Measurements from ENCODE around the gene SERPINE1. TPM values are rescaled to one million over a fixed set of nuclear protein-coding genes. Genes with fewer than 3 reads are reported as not detected.

SERPINE1 gene
- total RNA-seq, 4 donors from 2014 or later = 6.0 to 25.5 (median 11.4) TPM

DNA sequence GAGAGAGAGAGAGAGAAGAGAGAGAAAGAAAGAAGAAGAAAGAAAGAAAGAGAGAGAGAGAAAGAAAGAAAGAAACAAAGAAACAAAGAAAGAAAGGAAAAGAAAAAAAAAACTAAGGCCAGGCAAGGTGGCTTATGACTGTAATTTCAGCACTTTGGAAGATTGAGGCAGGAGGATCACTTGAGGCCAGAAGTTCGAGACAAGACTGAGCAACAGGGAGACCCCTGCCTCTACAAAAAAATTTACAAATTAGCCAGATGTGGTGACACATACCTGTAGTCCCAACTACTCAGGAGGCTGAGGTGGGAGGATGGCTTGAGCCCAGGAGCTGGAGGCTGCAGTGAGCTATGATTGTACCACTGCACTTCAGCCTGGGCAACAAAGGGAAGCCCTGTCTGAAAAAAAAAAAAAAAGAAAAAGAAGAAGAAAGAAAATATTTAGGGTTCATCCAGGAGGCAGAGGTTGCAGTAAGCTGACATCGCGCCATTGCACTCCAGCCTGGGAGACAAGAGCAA lies 2.8 kb downstream of the SERPINE1 start:
- TF ChIP-seq, protein P1, sequence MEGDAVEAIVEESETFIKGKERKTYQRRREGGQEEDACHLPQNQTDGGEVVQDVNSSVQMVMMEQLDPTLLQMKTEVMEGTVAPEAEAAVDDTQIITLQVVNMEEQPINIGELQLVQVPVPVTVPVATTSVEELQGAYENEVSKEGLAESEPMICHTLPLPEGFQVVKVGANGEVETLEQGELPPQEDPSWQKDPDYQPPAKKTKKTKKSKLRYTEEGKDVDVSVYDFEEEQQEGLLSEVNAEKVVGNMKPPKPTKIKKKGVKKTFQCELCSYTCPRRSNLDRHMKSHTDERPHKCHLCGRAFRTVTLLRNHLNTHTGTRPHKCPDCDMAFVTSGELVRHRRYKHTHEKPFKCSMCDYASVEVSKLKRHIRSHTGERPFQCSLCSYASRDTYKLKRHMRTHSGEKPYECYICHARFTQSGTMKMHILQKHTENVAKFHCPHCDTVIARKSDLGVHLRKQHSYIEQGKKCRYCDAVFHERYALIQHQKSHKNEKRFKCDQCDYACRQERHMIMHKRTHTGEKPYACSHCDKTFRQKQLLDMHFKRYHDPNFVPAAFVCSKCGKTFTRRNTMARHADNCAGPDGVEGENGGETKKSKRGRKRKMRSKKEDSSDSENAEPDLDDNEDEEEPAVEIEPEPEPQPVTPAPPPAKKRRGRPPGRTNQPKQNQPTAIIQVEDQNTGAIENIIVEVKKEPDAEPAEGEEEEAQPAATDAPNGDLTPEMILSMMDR (IDR thresholded peaks at IDR 0.05; ENCODE audit: low read depth) = no peak

DNA sequence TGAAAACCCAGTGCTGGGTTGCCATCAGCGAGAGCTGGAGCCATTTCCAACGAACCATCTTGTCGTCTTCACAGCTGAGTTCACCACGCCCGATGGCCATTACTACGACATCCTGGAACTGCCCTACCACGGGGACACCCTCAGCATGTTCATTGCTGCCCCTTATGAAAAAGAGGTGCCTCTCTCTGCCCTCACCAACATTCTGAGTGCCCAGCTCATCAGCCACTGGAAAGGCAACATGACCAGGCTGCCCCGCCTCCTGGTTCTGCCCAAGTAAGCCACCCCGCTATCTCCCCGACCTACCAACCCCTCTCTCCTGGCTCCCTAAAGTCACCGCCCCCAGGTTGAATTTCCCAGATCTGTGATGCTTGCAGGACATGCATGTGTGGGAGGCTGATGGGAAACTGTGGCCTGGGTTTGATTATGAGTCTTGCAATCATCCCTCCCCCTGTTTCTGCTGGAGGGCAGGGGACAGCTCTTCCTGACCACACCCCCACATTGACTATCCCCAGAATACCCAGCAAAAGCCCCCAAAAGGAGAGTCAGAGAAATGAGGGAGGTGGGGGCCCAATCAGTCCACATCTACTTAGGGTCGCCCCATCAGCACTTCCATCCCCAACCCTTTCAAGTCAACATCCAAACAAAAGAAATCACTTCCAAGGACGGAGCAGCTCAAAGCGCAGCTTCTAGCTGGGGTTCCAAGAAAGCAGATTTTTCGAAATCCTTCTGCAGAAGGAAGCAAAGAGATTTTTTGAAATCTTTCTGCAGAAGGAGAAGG lies 6.9 kb downstream of the SERPINE1 start:
- TF ChIP-seq, protein P1 (IDR thresholded peaks at IDR 0.05; ENCODE audit: low read depth) = no peak

DNA sequence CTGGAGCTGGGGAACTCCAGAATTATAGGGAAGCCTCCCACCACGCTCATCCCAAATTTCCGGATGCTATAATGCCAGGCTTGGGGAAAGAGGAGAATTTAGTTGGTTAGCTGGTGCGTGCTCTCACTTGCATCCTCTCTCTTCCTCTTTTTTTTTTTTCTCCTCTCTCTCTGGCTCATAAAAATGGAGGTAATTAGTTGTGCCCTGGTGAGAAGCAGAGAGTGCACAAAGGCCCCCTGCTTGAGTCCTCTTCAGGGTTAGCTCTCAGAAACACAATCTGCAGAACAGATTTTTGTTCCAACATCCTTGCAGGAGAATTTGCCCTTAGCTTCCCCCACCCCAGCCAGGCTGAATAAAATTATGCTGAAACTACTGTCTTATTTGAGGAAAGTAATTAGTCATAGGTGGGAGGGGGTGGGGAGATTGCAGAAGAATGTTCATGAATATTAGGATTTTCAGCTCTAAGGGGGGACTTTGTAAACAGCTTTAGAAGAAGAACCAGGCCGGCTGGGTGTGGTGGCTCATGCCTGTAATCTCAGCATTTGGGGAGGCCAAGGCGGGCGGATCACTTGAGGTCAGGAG lies 7.6 kb downstream of the SERPINE1 start:
- TF ChIP-seq, protein P1 (IDR thresholded peaks at IDR 0.05; ENCODE audit: low read depth) = no peak

DNA sequence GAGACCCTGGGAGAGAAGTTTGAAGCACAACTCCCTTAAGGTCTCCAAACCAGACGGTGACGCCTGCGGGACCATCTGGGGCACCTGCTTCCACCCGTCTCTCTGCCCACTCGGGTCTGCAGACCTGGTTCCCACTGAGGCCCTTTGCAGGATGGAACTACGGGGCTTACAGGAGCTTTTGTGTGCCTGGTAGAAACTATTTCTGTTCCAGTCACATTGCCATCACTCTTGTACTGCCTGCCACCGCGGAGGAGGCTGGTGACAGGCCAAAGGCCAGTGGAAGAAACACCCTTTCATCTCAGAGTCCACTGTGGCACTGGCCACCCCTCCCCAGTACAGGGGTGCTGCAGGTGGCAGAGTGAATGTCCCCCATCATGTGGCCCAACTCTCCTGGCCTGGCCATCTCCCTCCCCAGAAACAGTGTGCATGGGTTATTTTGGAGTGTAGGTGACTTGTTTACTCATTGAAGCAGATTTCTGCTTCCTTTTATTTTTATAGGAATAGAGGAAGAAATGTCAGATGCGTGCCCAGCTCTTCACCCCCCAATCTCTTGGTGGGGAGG lies 10.8 kb downstream of the SERPINE1 start:
- TF ChIP-seq, protein P1 (IDR thresholded peaks at IDR 0.05; ENCODE audit: low read depth) = no peak

DNA sequence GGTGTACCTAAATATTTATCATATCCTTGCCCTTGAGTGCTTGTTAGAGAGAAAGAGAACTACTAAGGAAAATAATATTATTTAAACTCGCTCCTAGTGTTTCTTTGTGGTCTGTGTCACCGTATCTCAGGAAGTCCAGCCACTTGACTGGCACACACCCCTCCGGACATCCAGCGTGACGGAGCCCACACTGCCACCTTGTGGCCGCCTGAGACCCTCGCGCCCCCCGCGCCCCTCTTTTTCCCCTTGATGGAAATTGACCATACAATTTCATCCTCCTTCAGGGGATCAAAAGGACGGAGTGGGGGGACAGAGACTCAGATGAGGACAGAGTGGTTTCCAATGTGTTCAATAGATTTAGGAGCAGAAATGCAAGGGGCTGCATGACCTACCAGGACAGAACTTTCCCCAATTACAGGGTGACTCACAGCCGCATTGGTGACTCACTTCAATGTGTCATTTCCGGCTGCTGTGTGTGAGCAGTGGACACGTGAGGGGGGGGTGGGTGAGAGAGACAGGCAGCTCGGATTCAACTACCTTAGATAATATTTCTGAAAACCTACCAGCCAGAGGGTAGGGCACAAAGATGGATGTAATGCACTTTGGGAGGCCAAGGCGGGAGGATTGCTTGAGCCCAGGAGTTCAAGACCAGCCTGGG lies 11.4 kb downstream of the SERPINE1 start:
- TF ChIP-seq, protein P1 (IDR thresholded peaks at IDR 0.05; ENCODE audit: low read depth) = no peak

DNA sequence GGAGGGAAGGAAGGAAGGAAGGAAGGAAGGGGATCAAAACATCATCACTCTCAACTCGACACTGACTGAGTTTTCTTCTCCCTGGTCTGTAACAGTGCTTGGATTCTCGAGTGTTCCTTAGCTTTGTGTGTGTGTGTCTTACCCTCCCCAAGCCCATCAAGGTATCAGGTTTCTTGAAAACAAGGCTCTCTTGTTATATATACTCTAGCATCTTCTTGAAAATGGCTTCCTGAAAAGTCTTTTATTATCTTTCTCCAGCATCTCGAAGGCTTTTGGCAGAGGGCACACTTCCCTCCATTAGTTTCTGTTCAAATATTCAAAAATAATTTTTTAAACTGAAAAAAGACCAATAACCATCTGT lies 13.4 kb downstream of the SERPINE1 start:
- TF ChIP-seq, protein P1 (IDR thresholded peaks at IDR 0.05; ENCODE audit: low read depth) = no peak
